ENCODE measurements around the gene HM13.
"Not testable (repeated sequence)": the region's sequence is repeated elsewhere in the genome, so short reads cannot be mapped to it uniquely, and the experiment has no call there.

The HM13 gene

DNA sequence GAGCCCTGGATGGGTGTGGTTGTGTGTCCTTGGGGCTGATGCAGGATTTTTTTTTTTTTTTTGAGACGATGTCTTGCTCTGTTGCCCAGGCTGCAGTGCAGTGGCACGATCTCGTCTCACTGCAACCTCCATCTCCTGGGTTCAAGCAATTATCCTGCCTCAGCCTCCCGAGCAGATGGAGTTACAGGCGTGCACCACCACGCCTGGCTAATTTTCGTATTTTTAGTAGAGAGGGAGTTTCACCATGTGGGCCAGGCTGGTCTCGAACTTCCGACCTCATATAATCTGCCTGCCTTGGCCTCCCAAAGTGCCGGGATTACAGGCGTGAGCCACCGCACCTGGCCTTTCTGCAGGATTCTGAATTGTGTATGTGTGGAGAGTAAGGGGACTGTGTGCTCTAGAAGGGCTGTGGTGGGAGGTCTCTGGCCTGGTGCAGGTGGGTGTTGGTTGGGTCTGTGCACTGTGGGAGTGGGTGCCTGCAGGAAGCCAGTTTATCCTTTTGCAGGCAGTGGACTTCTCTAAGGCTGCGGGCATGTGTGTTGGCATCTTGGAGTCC is 79.8 kb downstream of the HM13 start:
- TF ChIP-seq, protein P1, sequence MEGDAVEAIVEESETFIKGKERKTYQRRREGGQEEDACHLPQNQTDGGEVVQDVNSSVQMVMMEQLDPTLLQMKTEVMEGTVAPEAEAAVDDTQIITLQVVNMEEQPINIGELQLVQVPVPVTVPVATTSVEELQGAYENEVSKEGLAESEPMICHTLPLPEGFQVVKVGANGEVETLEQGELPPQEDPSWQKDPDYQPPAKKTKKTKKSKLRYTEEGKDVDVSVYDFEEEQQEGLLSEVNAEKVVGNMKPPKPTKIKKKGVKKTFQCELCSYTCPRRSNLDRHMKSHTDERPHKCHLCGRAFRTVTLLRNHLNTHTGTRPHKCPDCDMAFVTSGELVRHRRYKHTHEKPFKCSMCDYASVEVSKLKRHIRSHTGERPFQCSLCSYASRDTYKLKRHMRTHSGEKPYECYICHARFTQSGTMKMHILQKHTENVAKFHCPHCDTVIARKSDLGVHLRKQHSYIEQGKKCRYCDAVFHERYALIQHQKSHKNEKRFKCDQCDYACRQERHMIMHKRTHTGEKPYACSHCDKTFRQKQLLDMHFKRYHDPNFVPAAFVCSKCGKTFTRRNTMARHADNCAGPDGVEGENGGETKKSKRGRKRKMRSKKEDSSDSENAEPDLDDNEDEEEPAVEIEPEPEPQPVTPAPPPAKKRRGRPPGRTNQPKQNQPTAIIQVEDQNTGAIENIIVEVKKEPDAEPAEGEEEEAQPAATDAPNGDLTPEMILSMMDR (IDR thresholded peaks at IDR 0.05), result no peak
- Histone ChIP-seq H3K27ac (peak overlapping the region in 1 of 2 donors; percentile 92), H3K4me3 (no peak overlapping the region)
- no peak for DNase-seq (ENCODE audit: low spot score)

DNA sequence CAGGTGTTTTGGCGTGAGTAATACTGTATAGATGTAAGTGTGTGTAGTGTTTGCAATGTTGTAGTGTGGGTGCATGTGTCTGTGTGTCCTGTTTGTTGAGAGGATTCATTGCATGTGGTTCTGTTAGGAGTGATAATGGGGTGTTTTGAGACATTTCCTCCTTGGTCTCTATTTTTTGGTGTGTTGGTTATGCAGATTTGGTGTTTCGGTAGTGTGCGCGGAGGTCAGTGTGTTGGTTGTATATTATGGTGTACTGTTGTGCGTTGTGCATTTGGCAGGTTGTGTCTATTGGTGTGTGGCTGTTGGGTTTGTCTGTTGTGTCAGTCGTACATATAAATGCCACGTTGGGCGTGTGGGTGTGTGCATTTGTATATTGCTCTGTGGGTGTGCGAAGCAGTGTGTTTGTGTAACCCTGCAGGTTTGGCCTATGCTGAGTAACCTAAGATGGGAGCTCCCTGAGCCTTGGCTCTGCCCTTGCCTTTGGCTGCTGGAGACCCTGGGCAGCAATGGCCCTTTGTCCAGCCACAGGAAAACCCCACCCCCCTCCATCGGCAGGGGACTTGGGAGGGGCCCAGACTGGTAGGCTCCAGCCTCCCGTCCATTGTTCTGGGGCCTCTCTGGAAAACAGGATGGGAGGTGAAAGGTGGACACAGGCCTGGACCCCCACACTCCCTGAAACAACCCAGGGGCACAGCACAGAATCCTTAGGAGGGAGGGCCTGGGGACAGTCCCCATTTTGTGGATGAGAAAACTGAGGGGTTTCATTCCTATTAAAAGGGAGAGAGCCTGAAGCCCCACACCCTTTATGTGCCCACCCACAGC is 80.5 kb downstream of the HM13 start:
- DNase-seq (ENCODE audit: low spot score), result no peak
- H3K4me3 ChIP-seq, result no peak overlapping the region
- TF ChIP-seq, protein P1 (IDR thresholded peaks at IDR 0.05), result no peak
- peak overlapping the region; percentile 64 to 92 for H3K27ac ChIP-seq

DNA sequence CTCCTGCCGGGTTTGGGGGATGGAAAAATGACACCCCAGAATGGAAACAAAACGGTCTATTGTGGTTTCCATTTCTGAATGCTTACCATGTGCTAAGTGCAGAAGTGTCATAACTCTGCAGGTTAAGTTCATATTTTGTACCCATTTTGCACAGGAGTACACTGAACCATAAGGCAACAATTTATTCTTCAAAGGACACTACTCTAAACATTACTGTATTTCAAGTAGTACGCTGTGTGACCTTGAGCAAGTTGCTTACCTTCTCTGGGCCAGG is 81.1 kb downstream of the HM13 start:
- TF ChIP-seq, protein P1 (IDR thresholded peaks at IDR 0.05), result no peak
- H3K27ac ChIP-seq, result peak overlapping the region; percentile 64 to 92
- H3K4me3 ChIP-seq, result no peak overlapping the region
- no peak for DNase-seq (ENCODE audit: low spot score)

DNA sequence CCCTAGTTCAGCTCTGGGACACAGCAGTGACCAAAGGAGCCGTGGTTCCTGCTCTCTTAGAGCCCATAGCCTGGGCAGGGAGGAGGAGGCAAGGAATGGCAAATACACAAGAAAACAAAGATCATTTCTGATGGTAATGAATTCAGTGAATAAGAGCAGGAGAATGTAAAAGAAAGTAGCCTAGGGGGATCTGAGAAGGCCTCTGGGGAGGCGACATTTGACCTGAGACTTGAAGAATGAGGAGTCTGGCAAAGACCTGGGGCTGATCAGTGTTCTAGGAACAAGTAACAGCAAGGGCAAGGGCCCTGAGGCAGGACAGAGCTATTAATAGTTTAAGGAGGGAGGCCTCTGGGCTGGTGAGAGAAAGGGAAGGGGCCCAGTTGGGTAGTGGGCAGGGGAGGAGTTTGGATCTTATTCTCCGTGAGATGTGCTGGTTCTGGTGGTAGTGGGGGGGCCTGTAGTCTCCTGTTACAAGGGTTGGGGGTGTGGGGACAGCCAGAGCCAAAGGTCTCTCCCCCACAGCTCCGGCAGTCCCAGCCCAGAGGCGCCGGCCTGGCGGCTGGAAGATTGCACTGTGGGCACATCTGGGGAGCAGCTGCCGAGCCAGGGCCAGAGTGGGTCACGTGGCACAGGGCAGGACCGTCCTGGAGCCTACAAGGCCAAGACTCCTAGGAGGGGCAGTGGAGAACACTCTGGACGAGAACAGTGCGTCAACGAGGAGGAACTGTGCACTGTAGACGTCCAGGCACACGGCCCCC is 81.6 kb downstream of the HM13 start:
- TF ChIP-seq, protein P1 (IDR thresholded peaks at IDR 0.05), result no peak
- peak overlapping the region; percentile 11 for H3K4me3 ChIP-seq
- peak; percentile 96 for DNase-seq (ENCODE audit: low spot score)
- peak overlapping the region; percentile 64 to 92 for H3K27ac ChIP-seq

DNA sequence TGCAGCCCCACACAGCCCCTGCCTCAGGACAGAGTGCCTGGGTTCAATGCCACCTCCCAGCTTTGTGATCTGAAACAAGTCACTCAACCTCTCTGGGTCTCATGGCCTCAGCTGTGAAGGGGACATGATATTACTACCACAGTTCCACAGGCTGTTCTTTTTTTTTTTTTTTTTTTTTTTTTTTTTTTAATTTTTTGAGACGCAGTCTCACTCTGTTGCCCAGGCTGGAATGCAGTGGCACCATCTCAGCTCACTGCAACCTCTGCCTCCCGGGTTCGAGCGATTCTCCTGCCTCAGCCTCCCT is 82.1 kb downstream of the HM13 start:
- DNase-seq (ENCODE audit: low spot score); H3K4me3 ChIP-seq: not testable (repeated sequence)
- H3K27ac ChIP-seq, result peak overlapping the region; percentile 64 to 92

DNA sequence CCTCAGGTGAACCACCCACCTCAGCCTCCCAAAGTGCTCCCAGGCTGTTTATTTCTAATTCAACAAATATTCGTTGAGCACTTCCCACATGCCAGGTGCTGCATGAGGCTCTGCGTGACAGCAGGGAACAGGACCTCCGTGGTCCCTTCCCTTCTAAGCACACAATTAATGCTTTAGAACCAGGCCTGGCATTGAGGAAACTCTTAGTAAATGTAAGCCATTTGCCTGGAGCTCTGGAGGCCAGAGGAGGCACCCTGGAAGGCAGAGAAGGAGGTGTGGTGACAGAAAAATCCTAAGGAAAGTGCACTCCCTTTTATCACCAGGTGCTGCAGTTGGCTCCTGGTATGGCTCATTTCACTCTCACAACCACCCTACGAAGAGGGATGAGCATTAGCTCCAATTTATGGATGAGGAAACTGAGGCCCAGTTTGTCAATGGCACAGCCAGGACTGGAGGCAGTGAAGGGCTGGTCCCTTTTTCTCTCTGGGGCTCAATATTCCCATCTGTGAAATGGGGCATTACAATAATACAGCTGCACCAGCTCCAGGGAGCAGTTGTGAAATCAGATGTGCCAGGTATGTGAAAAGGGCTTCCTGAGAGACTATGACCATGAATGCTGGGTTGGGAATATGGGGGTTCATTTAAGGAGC is 82.7 kb downstream of the HM13 start:
- H3K4me3 ChIP-seq, result no peak overlapping the region
- TF ChIP-seq, protein P1 (IDR thresholded peaks at IDR 0.05), result no peak
- DNase-seq (ENCODE audit: low spot score), result no peak
- H3K27ac ChIP-seq, result peak overlapping the region; percentile 64 to 92

DNA sequence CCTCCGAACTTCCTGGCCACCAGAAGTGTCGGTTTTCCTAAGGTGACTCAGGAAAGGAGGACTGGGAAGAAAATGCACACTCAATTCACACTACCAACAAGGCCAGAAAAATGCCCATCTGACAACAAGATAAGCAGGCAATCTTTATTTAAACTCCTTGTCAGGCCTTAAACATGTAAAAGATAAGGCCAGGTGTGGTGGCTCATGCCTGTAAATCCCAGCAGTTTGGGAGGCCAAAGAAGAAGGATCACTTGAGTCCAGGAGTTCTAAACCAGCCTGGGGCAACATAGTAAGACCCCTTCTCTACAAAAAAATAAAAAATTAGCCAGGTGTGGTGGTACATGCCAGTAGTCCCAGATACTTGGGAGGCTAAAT is 83.2 kb downstream of the HM13 start:
- Histone ChIP-seq H3K4me3 (no peak overlapping the region), H3K27ac (peak overlapping the region in 1 of 2 donors; percentile 92)
- TF ChIP-seq, protein P1 (IDR thresholded peaks at IDR 0.05), result no peak
- DNase-seq (ENCODE audit: low spot score), result no peak

Data from coronary artery (tissue), 2 donors.